Lung (tissue), 12 donors: ENCODE data around the gene MAPK12. TPM values are rescaled to one million over a fixed set of nuclear protein-coding genes. Genes with fewer than 3 reads are reported as not detected.

Experiments used
- ATAC-seq: fragments of 200-7000 bp; cut with Tn5 transposase; one replicate; pipeline ENCODE4 v1.9.1; 2020; ENCODE audit warnings: moderate number of reproducible peaks; ENCODE audit not compliant: insufficient read depth, low FRiP score
- DNase-seq, 3 donors: peaks; one replicate each; pipeline ENCODE4 v3.0.0-alpha.2; 2013 to 2017
- H3K27ac ChIP-seq, 2 donors: one replicate each; pipeline ENCODE4 v1.5.1; 2013; ENCODE audit warnings: mild to moderate bottlenecking in 2 of 2, moderate library complexity in 2 of 2, control low read depth in 1 of 2, inconsistent platforms in 1 of 2, low read depth in 1 of 2, low read length in 1 of 2
- H3K27me3 ChIP-seq, 3 donors: one replicate each; pipeline ENCODE4 v1.5.1; 2013; ENCODE audit warnings: low read length in 2 of 3; ENCODE audit not compliant: control insufficient read depth in 3 of 3, insufficient read depth in 3 of 3
- H3K36me3 ChIP-seq, 4 donors: one replicate each; pipeline ENCODE4 v1.5.1; 2013; ENCODE audit warnings: low read length in 4 of 4, mild to moderate bottlenecking in 1 of 4, moderate library complexity in 1 of 4; ENCODE audit not compliant: control insufficient read depth in 4 of 4, insufficient read depth in 4 of 4
- H3K4me1 ChIP-seq, 5 donors: one replicate each; pipeline ENCODE4 v1.5.1; 2013; ENCODE audit warnings: low read length in 5 of 5, mild to moderate bottlenecking in 2 of 5, moderate library complexity in 1 of 5; ENCODE audit not compliant: control insufficient read depth in 5 of 5, insufficient read depth in 5 of 5
- H3K4me3 ChIP-seq: one replicate; pipeline ENCODE4 v1.5.1; 2013; ENCODE audit warnings: mild to moderate bottlenecking, control low read depth, moderate library complexity
- H3K9ac ChIP-seq, 2 donors: one replicate each; pipeline ENCODE4 v1.5.1; 2013; ENCODE audit warnings: low read length in 2 of 2, control low read depth in 1 of 2; ENCODE audit not compliant: insufficient read depth in 1 of 2
- H3K9me3 ChIP-seq, 4 donors: one replicate each; pipeline ENCODE4 v1.5.1; 2013; ENCODE audit warnings: low read length in 3 of 4, mild to moderate bottlenecking in 1 of 4, moderate library complexity in 1 of 4; ENCODE audit not compliant: control insufficient read depth in 4 of 4, insufficient read depth in 3 of 4
- CTCF ChIP-seq: IDR thresholded peaks from 2 replicates; pipeline ENCODE4 v1.5.1; 2012; ENCODE audit warnings: mild to moderate bottlenecking; ENCODE audit errors: control extremely low read depth, extremely low read depth
- WGBS, 2 donors: extraction: QIAGEN DNeasy Blood & Tissue Kit; methylation state at CpG; one replicate each; pipeline ENCODE4 v1.1.7; 2013; 5-methylcytosine and 5-hydroxymethylcytosine counted together
- polyA plus RNA-seq, 2 donors: library from polyadenylated mRNA; stranded (reverse); fragments of 200-250 nt; gene quantifications; one replicate each; pipeline ENCODE4 v1.2.1, GENCODE V29; 2013
- total RNA-seq, 2 donors: library from RNA; depleted of rRNA in 1 of 2; stranded (reverse); fragments of >200 nt in 1 of 2; gene quantifications; one replicate each; pipeline ENCODE4 v1.2.1, GENCODE V29; 2014 to 2021
- donor health status: control.
- donor health status: control.
- donor health status: Bipolar disorder and iron deficiency.
- donor health status: healthy.
- donor health status: DM: yes; HTN: yes; CAD: no.

The MAPK12 gene
- total and polyA plus RNA-seq, 4 donors = 10.4 to 13.1 (median 11.9) TPM

DNA sequence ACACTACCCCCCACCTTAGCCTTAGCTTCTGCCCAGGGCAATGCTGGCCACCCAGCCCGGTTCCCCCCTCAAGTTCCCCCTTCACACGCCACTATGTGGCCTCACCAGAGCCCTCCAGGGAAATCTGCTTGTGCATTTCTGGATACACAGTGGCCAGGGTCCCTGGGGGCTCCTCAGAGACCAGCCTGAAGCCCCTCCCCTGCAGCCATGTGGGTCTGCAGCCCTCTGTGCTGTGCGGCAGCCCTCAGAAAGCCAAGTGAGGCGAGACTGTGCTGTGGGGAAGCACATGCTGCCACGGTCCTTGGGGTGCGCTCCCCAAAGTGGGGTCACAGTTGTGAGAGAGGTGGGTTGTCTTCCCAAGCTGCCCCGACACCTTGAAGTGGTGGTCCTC, 48.1 kb upstream of the MAPK12 start:
- peaks cover 0 to 6% (median 0%) of the 10 kb centered on the region in 4 donors for H3K36me3 ChIP-seq
- H3K4me3 ChIP-seq = no peak overlapping the region
- H3K27ac ChIP-seq = peak overlapping the region in 1 of 2 donors; percentile 71
- WGBS, 2 donors = 74 to 80% methylated on average over 7 of the region's 7 CpGs
- no peaks in the 10 kb centered on the region for H3K27me3 ChIP-seq
- no peak for TF ChIP-seq CTCF
- ATAC-seq = no peak
- peaks cover 0 to 36% (median 30%) of the 10 kb centered on the region in 5 donors for H3K4me1 ChIP-seq
- no peak for DNase-seq
- H3K9me3 ChIP-seq = no peaks in the 10 kb centered on the region
- H3K9ac ChIP-seq = no peak overlapping the region

GRCh38 chr22:50308986-50309600, 47.6 kb upstream of the MAPK12 start:
- Histone ChIP-seq H3K4me1 (peaks cover 0 to 36% (median 34%) of the 10 kb centered on the region in 5 donors), H3K4me3 (no peak overlapping the region), H3K36me3 (peaks cover 0 to 6% (median 0%) of the 10 kb centered on the region in 4 donors), H3K27me3 (no peaks in the 10 kb centered on the region), H3K9me3 (no peaks in the 10 kb centered on the region), H3K27ac (peak overlapping the region; percentile 18 to 71), H3K9ac (no peak overlapping the region)
- DNase-seq (peak in 1 of 3 donors; percentile 17), ATAC-seq (no peak)
- TF ChIP-seq CTCF = no peak
- WGBS, 2 donors = 32 to 52% methylated on average over 9 of the region's 9 CpGs

DNA sequence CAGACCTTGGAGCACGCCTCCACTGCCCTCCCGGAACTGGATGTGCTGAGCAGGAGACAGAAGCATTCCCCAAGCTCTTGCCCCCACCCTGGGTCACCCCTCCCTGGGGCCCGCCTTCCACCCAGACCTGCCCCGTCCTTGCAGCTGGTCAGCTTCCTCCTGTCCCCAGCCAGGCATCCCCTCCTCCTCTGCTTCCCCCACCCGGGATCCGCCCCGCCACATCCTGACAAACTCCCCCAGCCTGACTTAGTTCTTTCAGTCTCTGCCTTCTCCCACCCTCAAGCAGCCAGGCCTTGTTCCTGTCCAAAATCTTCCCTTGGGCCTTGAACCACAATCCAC, 47.1 kb upstream of the MAPK12 start:
- ATAC-seq (no peak), DNase-seq (peak; percentile 64 to 81 (median 75))
- Histone ChIP-seq H3K36me3 (peaks cover 0 to 6% (median 0%) of the 10 kb centered on the region in 4 donors), H3K27ac (peak overlapping the region; percentile 18 to 71), H3K27me3 (no peaks in the 10 kb centered on the region), H3K4me1 (peaks cover 0 to 41% (median 32%) of the 10 kb centered on the region in 5 donors), H3K9me3 (no peaks in the 10 kb centered on the region), H3K9ac (no peak overlapping the region), H3K4me3 (no peak overlapping the region)
- 11 to 23% methylated on average over 7 of the region's 7 CpGs for WGBS, 2 donors
- no peak for TF ChIP-seq CTCF
